ENCODE results near the gene RGS6. TPM values are rescaled to one million over a fixed set of nuclear protein-coding genes. Genes with fewer than 3 reads are reported as not detected.

RGS6 gene
- polyA plus RNA-seq, 3 donors: not detected

- intact Hi-C loops (cut with micrococcal nuclease): no loop called here
- DNase-seq: no peak
- Histone ChIP-seq H4K20me1 (ENCODE audit: insufficient read depth, low read length) (no peaks in the 10 kb centered on the region), H2AFZ (ENCODE audit: insufficient read depth, low read depth, low read length, poor library complexity, severe bottlenecking) (no peak overlapping the region), H3K4me1 (ENCODE audit: control insufficient read depth in 1 of 2, insufficient read depth in 2 of 2, low read length in 2 of 2) (no peaks in the 10 kb centered on the region), H3K4me2 (replicated peaks; ENCODE audit: extremely low read depth, low read length, poor library complexity, severe bottlenecking) (no peak overlapping the region), H3K4me3 (replicated peaks in 1 of 3; ENCODE audit: low read depth in 2 of 3, low read length in 3 of 3) (no peak overlapping the region), H3K9ac (ENCODE audit: insufficient read depth, low read length, poor library complexity, severe bottlenecking) (no peak overlapping the region), H3K27ac (ENCODE audit: low read depth in 1 of 2, low read length in 2 of 2) (no peak overlapping the region), H3K9me3 (replicated peaks in 1 of 2; ENCODE audit: control insufficient read depth in 1 of 2, insufficient read depth in 1 of 2, low read length in 2 of 2) (no peaks in the 10 kb centered on the region), H3K79me2 (ENCODE audit: insufficient read depth, low read length) (no peaks in the 10 kb centered on the region), H3K36me3 (replicated peaks in 1 of 2; ENCODE audit: control insufficient read depth in 1 of 2, insufficient read depth in 2 of 2, low read length in 2 of 2) (no peaks in the 10 kb centered on the region), H3K27me3 (ENCODE audit: control insufficient read depth in 2 of 2, insufficient read depth in 2 of 2, low read length in 2 of 2) (no peaks in the 10 kb centered on the region)
- no peaks in the 10 kb centered on the region for H3K4me1 Mint-ChIP-seq
- H3K4me3 Mint-ChIP-seq: no peak overlapping the region
- H3K27ac Mint-ChIP-seq: no peak overlapping the region
- 92% methylated on average over 2 of the region's 3 CpGs for WGBS (ENCODE audit: insufficient coverage)
- H3K9me3 Mint-ChIP-seq: peaks cover 0 to 2% (median 0%) of the 10 kb centered on the region in 7 donors
- H3K27me3 Mint-ChIP-seq (ENCODE audit: low read depth in 3 of 3): peaks cover 7 to 16% (median 14%) of the 10 kb centered on the region in 3 donors
- no peak for TF ChIP-seq CTCF (IDR thresholded peaks at IDR 0.05)
- no peaks in the 10 kb centered on the region for H3K36me3 Mint-ChIP-seq
Observed at GRCh38 chr14:72605921-72606220, 673.6 kb downstream of the RGS6 start.

GRCh38 chr14:72606879-72607278, 674.6 kb downstream of the RGS6 start:
- H3K27me3 Mint-ChIP-seq (ENCODE audit: low read depth in 3 of 3): peaks cover 5 to 13% (median 8%) of the 10 kb centered on the region in 3 donors
- no peaks in the 10 kb centered on the region for H3K36me3 Mint-ChIP-seq
- no peaks in the 10 kb centered on the region for H3K4me1 Mint-ChIP-seq
- Histone ChIP-seq H3K4me3 (replicated peaks in 1 of 3; ENCODE audit: low read depth in 2 of 3, low read length in 3 of 3) (no peak overlapping the region), H3K27me3 (ENCODE audit: control insufficient read depth in 2 of 2, insufficient read depth in 2 of 2, low read length in 2 of 2) (no peaks in the 10 kb centered on the region), H3K9ac (ENCODE audit: insufficient read depth, low read length, poor library complexity, severe bottlenecking) (no peak overlapping the region), H3K4me2 (replicated peaks; ENCODE audit: extremely low read depth, low read length, poor library complexity, severe bottlenecking) (no peak overlapping the region), H3K4me1 (ENCODE audit: control insufficient read depth in 1 of 2, insufficient read depth in 2 of 2, low read length in 2 of 2) (no peaks in the 10 kb centered on the region), H3K27ac (ENCODE audit: low read depth in 1 of 2, low read length in 2 of 2) (no peak overlapping the region), H3K9me3 (replicated peaks in 1 of 2; ENCODE audit: control insufficient read depth in 1 of 2, insufficient read depth in 1 of 2, low read length in 2 of 2) (no peaks in the 10 kb centered on the region), H4K20me1 (ENCODE audit: insufficient read depth, low read length) (no peaks in the 10 kb centered on the region), H3K79me2 (ENCODE audit: insufficient read depth, low read length) (no peaks in the 10 kb centered on the region), H2AFZ (ENCODE audit: insufficient read depth, low read depth, low read length, poor library complexity, severe bottlenecking) (no peak overlapping the region), H3K36me3 (replicated peaks in 1 of 2; ENCODE audit: control insufficient read depth in 1 of 2, insufficient read depth in 2 of 2, low read length in 2 of 2) (no peaks in the 10 kb centered on the region)
- no peak for TF ChIP-seq CTCF (IDR thresholded peaks at IDR 0.05)
- intact Hi-C loops (cut with micrococcal nuclease): no loop called here
- no peak overlapping the region for H3K4me3 Mint-ChIP-seq
- peaks cover 0 to 2% (median 0%) of the 10 kb centered on the region in 7 donors for H3K9me3 Mint-ChIP-seq
- no CpG with 5 or more reads among the region's 1 CpG for WGBS (ENCODE audit: insufficient coverage)
- DNase-seq: no peak
- H3K27ac Mint-ChIP-seq: no peak overlapping the region
